Gastroesophageal sphincter (tissue), 3 donors: ENCODE measurements around the gene ARHGAP6.

Experiments
- POLR2A ChIP-seq, 2 donors: fragments of 450-650 bp; IDR thresholded peaks; one replicate each; pipeline ENCODE4 v1.6.1; 2017; ENCODE audit warnings: antibody characterized with exemption in 2 of 2, mild to moderate bottlenecking in 2 of 2, moderate library complexity in 1 of 2
- TF ChIP-seq, protein P1 (sequence below), 4 experiments: fragments of 200-600 bp in 2 of 4; fragments of 450-650 bp in 2 of 4; sonication (generic) in 1 of 4; IDR thresholded peaks; one replicate each; pipeline ENCODE4 v1.5.1; 2017 to 2019; ENCODE audit warnings: antibody characterized with exemption in 4 of 4, mild to moderate bottlenecking in 2 of 4, moderate library complexity in 2 of 4

DNA sequence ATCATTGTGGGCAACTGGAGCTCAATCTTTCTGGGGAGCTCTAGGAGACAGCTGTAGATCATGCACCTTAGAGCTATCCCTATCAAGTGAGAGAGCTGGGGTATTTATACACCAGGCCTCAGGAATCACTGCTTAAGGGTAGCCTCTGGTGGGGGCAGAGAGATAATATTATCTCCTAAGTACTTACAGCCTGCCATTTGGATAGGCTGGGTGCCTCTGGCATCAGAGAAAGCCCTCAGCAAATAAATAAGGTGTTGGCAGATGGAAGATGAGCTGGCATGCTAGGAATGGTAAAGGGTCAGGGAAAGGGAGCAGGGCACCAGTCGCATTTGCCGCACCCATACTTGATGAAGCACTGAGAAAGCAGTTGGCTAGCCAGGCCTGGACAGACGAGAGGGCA lies 478.7 kb downstream of the ARHGAP6 start:
- TF ChIP-seq, protein P1, sequence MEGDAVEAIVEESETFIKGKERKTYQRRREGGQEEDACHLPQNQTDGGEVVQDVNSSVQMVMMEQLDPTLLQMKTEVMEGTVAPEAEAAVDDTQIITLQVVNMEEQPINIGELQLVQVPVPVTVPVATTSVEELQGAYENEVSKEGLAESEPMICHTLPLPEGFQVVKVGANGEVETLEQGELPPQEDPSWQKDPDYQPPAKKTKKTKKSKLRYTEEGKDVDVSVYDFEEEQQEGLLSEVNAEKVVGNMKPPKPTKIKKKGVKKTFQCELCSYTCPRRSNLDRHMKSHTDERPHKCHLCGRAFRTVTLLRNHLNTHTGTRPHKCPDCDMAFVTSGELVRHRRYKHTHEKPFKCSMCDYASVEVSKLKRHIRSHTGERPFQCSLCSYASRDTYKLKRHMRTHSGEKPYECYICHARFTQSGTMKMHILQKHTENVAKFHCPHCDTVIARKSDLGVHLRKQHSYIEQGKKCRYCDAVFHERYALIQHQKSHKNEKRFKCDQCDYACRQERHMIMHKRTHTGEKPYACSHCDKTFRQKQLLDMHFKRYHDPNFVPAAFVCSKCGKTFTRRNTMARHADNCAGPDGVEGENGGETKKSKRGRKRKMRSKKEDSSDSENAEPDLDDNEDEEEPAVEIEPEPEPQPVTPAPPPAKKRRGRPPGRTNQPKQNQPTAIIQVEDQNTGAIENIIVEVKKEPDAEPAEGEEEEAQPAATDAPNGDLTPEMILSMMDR (IDR thresholded peaks at IDR 0.05): no peak
- TF ChIP-seq POLR2A (IDR thresholded peaks at IDR 0.05): no peak
